GM23338 (cell line): ENCODE data around the gene RNF213. TPM values are rescaled to one million over a fixed set of nuclear protein-coding genes. Genes with fewer than 3 reads are reported as not detected.

Source experiments
- ATAC-seq: fragments of 200-7000 bp; cut with Tn5 transposase; 3 replicates; pipeline ENCODE4 v1.9.1; 2020
- DNase-seq: peaks from one replicate; pipeline ENCODE4 v3.0.0-alpha.2; 2015; ENCODE audit warnings: low spot score
- H2AFZ ChIP-seq: fragments of 200-600 bp; sonication (generic); 2 replicates; pipeline ENCODE4 v1.8.0; 2016; ENCODE audit warnings: antibody characterized with exemption, mild to moderate bottlenecking, moderate library complexity
- H3F3A ChIP-seq: fragments of 200-600 bp; sonication (generic); replicated peaks from 2 replicates; pipeline ENCODE4 v1.8.0; 2017; ENCODE audit warnings: antibody characterized with exemption, mixed run types, low read depth
- H3K27ac ChIP-seq: fragments of 200-600 bp; sonication (generic); 2 replicates; pipeline ENCODE4 v1.6.1; 2016; ENCODE audit warnings: low read depth
- H3K27me3 ChIP-seq: fragments of 200-600 bp; sonication (generic); 2 replicates; pipeline ENCODE4 v1.8.0; 2016; ENCODE audit warnings: mild to moderate bottlenecking, mixed run types, moderate library complexity; ENCODE audit not compliant: insufficient read depth
- H3K36me3 ChIP-seq: fragments of 200-600 bp; sonication (generic); 2 replicates; pipeline ENCODE4 v1.8.0; 2016; ENCODE audit warnings: mild to moderate bottlenecking; ENCODE audit not compliant: insufficient read depth
- H3K4me1 ChIP-seq: fragments of 200-600 bp; sonication (generic); 2 replicates; pipeline ENCODE4 v1.8.0; 2016; ENCODE audit warnings: mild to moderate bottlenecking, moderate library complexity; ENCODE audit not compliant: insufficient read depth
- H3K4me2 ChIP-seq: fragments of 200-600 bp; sonication (generic); 2 replicates; pipeline ENCODE4 v1.7.1; 2017; ENCODE audit warnings: mixed run types
- H3K4me3 ChIP-seq: fragments of 200-600 bp; sonication (generic); 2 replicates; pipeline ENCODE4 v1.6.1; 2016; ENCODE audit warnings: mixed run types
- H3K79me2 ChIP-seq: fragments of 200-600 bp; sonication (generic); replicated peaks from 2 replicates; pipeline ENCODE4 v1.8.0; 2017; ENCODE audit warnings: mild to moderate bottlenecking; ENCODE audit not compliant: insufficient read depth
- H3K9me2 ChIP-seq: fragments of 200-600 bp; sonication (generic); 2 replicates; pipeline ENCODE4 v1.8.0; 2017; ENCODE audit not compliant: insufficient read depth
- H4K20me1 ChIP-seq: fragments of 200-600 bp; sonication (generic); replicated peaks from 2 replicates; pipeline ENCODE4 v1.8.0; 2017; ENCODE audit warnings: mild to moderate bottlenecking; ENCODE audit not compliant: insufficient read depth
- H3K27ac Mint-ChIP-seq: 2 replicates; pipeline ENCODE4 v1.8.0; 2020; ENCODE audit warnings: inconsistent platforms, mild to moderate bottlenecking, moderate library complexity, mixed read lengths
- H3K27me3 Mint-ChIP-seq: 3 replicates; pipeline ENCODE4 v1.8.0; 2022; ENCODE audit warnings: low read depth, mild to moderate bottlenecking, moderate library complexity, mixed read lengths, inconsistent platforms; ENCODE audit not compliant: insufficient read depth, poor library complexity
- H3K36me3 Mint-ChIP-seq: 3 replicates; pipeline ENCODE4 v1.8.0; 2021; ENCODE audit warnings: low read depth, mild to moderate bottlenecking, inconsistent platforms, moderate library complexity, mixed read lengths
- H3K4me1 Mint-ChIP-seq: 3 replicates; pipeline ENCODE4 v1.8.0; 2020; ENCODE audit warnings: mild to moderate bottlenecking, inconsistent platforms, mixed read lengths
- H3K4me3 Mint-ChIP-seq: 3 replicates; pipeline ENCODE4 v1.8.0; 2021; ENCODE audit warnings: moderate library complexity, mild to moderate bottlenecking, inconsistent platforms, mixed read lengths
- H3K9me3 Mint-ChIP-seq: 3 replicates; pipeline ENCODE4 v1.8.0; 2020; ENCODE audit warnings: moderate library complexity, mild to moderate bottlenecking, inconsistent platforms, mixed read lengths
- CREB1 ChIP-seq: fragments of 250-450 bp; sonication (Bioruptor Pico); IDR thresholded peaks from 2 replicates; pipeline ENCODE4 v1.5.0; 2020; ENCODE audit warnings: low read depth, mild to moderate bottlenecking, moderate library complexity
- EZH2 ChIP-seq: fragments of 200-600 bp; sonication (generic); IDR thresholded peaks from one replicate; pipeline ENCODE4 v1.8.0; 2017; ENCODE audit warnings: antibody characterized with exemption, mild to moderate bottlenecking, low read depth; ENCODE audit not compliant: unreplicated experiment
- EZH2phosphoT487 ChIP-seq: fragments of 200-600 bp; sonication (generic); IDR thresholded peaks from one replicate; pipeline ENCODE4 v1.8.1; 2018; ENCODE audit warnings: antibody characterized with exemption; ENCODE audit not compliant: unreplicated experiment
- NANOG ChIP-seq: IDR thresholded peaks from 2 replicates; pipeline ENCODE4 v1.6.1; 2016; ENCODE audit warnings: antibody characterized with exemption, borderline replicate concordance
- POLR2AphosphoS5 ChIP-seq: IDR thresholded peaks from 2 replicates; pipeline ENCODE4 v1.6.1; 2016; ENCODE audit warnings: antibody characterized with exemption, low read depth
- ZNF114 ChIP-seq: fragments of 250-450 bp; sonication (Bioruptor Pico); IDR thresholded peaks from 2 replicates; pipeline ENCODE4 v1.5.0; 2020; ENCODE audit warnings: mild to moderate bottlenecking, moderate library complexity
- ZNF331 ChIP-seq: fragments of 250-450 bp; sonication (Bioruptor Pico); IDR thresholded peaks from 2 replicates; pipeline ENCODE4 v1.5.0; 2020; ENCODE audit warnings: low read depth, mild to moderate bottlenecking, moderate library complexity
- polyA plus RNA-seq: library from polyadenylated mRNA; unstranded; fragments of >200 nt; fragmentation: Nextera tagmentation; extraction: Ambion mirVana; gene quantifications from 2 replicates; pipeline ENCODE4 v1.2.1, GENCODE V29; 2016
- total RNA-seq: library from RNA; depleted of rRNA; stranded (reverse); fragments of >200 nt; shearing (Covaris generic); gene quantifications from 2 replicates; pipeline ENCODE4 v1.2.3, GENCODE V29; 2014
- TF ChIP-seq, protein P1 (sequence below): fragments of 250-450 bp; sonication (Bioruptor Pico); IDR thresholded peaks from 2 replicates; pipeline ENCODE4 v1.5.0; 2020; ENCODE audit warnings: mild to moderate bottlenecking, moderate library complexity
- TF ChIP-seq, protein P2 (sequence below): IDR thresholded peaks from 2 replicates; pipeline ENCODE4 v1.6.1; 2016; ENCODE audit warnings: antibody characterized with exemption

Gene RNF213
- total and polyA plus RNA-seq, 2 experiments from 2014 or later: 21.2 to 67.2 TPM

DNA sequence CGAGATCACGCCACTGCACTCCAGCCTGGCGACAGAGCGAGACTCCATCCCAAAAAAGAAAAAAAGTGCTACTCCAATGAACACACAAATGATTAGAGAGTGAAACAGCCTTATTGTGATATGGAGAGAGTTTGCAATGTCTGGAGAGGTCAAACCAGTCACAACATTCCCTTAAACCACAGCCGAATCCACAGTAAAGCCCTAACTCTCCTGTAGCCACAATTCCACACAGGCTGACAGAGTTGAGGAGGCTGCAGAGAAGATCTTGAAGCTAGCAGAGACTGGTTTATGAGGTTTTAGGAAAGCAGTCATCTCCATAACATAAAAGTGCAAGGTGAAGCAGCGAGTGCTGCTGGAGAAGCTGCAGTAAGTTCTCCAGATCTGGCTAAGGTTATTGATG lies 6.7 kb downstream of the RNF213 start (continued):
- TF ChIP-seq, protein P1, sequence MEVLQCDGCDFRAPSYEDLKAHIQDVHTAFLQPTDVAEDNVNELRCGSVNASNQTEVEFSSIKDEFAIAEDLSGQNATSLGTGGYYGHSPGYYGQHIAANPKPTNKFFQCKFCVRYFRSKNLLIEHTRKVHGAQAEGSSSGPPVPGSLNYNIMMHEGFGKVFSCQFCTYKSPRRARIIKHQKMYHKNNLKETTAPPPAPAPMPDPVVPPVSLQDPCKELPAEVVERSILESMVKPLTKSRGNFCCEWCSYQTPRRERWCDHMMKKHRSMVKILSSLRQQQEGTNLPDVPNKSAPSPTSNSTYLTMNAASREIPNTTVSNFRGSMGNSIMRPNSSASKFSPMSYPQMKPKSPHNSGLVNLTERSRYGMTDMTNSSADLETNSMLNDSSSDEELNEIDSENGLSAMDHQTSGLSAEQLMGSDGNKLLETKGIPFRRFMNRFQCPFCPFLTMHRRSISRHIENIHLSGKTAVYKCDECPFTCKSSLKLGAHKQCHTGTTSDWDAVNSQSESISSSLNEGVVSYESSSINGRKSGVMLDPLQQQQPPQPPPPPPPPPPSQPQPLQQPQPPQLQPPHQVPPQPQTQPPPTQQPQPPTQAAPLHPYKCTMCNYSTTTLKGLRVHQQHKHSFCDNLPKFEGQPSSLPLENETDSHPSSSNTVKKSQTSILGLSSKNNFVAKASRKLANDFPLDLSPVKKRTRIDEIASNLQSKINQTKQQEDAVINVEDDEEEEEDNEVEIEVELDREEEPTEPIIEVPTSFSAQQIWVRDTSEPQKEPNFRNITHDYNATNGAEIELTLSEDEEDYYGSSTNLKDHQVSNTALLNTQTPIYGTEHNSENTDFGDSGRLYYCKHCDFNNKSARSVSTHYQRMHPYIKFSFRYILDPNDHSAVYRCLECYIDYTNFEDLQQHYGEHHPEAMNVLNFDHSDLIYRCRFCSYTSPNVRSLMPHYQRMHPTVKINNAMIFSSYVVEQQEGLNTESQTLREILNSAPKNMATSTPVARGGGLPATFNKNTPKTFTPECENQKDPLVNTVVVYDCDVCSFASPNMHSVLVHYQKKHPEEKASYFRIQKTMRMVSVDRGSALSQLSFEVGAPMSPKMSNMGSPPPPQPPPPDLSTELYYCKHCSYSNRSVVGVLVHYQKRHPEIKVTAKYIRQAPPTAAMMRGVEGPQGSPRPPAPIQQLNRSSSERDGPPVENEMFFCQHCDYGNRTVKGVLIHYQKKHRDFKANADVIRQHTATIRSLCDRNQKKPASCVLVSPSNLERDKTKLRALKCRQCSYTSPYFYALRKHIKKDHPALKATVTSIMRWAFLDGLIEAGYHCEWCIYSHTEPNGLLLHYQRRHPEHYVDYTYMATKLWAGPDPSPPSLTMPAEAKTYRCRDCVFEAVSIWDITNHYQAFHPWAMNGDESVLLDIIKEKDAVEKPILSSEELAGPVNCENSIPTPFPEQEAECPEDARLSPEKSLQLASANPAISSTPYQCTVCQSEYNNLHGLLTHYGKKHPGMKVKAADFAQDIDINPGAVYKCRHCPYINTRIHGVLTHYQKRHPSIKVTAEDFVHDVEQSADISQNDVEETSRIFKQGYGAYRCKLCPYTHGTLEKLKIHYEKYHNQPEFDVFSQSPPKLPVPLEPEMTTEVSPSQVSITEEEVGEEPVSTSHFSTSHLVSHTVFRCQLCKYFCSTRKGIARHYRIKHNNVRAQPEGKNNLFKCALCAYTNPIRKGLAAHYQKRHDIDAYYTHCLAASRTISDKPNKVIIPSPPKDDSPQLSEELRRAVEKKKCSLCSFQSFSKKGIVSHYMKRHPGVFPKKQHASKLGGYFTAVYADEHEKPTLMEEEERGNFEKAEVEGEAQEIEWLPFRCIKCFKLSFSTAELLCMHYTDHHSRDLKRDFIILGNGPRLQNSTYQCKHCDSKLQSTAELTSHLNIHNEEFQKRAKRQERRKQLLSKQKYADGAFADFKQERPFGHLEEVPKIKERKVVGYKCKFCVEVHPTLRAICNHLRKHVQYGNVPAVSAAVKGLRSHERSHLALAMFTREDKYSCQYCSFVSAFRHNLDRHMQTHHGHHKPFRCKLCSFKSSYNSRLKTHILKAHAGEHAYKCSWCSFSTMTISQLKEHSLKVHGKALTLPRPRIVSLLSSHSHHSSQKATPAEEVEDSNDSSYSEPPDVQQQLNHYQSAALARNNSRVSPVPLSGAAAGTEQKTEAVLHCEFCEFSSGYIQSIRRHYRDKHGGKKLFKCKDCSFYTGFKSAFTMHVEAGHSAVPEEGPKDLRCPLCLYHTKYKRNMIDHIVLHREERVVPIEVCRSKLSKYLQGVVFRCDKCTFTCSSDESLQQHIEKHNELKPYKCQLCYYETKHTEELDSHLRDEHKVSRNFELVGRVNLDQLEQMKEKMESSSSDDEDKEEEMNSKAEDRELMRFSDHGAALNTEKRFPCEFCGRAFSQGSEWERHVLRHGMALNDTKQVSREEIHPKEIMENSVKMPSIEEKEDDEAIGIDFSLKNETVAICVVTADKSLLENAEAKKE (CRISPR knock-in tag): no peak
- TF ChIP-seq CREB1 (CRISPR knock-in tag) (no peak), ZNF114 (no peak), EZH2 (no peak), EZH2phosphoT487 (no peak), NANOG (no peak)
- TF ChIP-seq, protein P2, sequence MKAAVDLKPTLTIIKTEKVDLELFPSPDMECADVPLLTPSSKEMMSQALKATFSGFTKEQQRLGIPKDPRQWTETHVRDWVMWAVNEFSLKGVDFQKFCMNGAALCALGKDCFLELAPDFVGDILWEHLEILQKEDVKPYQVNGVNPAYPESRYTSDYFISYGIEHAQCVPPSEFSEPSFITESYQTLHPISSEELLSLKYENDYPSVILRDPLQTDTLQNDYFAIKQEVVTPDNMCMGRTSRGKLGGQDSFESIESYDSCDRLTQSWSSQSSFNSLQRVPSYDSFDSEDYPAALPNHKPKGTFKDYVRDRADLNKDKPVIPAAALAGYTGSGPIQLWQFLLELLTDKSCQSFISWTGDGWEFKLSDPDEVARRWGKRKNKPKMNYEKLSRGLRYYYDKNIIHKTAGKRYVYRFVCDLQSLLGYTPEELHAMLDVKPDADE: no peak

DNA sequence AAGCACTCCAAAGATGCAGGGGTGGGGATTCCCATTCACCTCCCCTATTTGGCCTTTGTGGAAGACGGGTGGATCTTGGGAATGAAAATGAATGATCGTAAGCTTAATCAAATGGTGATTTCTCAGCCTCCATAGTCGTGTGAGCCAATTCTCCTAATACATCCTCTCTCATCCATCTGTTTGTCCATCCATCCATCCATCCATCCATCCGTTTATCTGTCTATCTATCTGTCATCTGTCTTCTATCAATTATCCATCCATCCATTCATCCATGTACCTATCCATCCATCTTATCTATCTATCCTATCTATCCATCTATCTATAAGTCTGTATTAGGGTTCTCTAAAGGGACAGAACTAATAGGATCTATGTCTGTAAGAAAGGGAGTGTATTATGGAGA lies 7.8 kb downstream of the RNF213 start:
- no peak overlapping the region for H3K4me3 Mint-ChIP-seq
- no peaks in the 10 kb centered on the region for H3K27me3 ChIP-seq
- no peaks in the 10 kb centered on the region for H3K9me2 ChIP-seq
- no peak overlapping the region for H3K27ac ChIP-seq
- no peak overlapping the region for H2AFZ ChIP-seq
- H3K4me3 ChIP-seq: no peak overlapping the region
- H3K36me3 Mint-ChIP-seq: peaks cover 32% of the 10 kb centered on the region
- ATAC-seq (no peak), DNase-seq (no peak)
- H3K36me3 ChIP-seq: no peaks in the 10 kb centered on the region
- H4K20me1 ChIP-seq: no peaks in the 10 kb centered on the region
- H3K4me2 ChIP-seq: no peak overlapping the region
- H3F3A ChIP-seq: peaks cover 8% of the 10 kb centered on the region
- peaks cover 20% of the 10 kb centered on the region for H3K4me1 ChIP-seq
- H3K4me1 Mint-ChIP-seq: peaks cover 18% of the 10 kb centered on the region
- no peaks in the 10 kb centered on the region for H3K79me2 ChIP-seq
- H3K27ac Mint-ChIP-seq: no peak overlapping the region
- peaks cover 3% of the 10 kb centered on the region; the same call in 1 of the 3 replicates for H3K9me3 Mint-ChIP-seq
- peaks cover 11% of the 10 kb centered on the region for H3K27me3 Mint-ChIP-seq
- TF ChIP-seq EZH2 (no peak), POLR2AphosphoS5 (no peak), ZNF331 (CRISPR knock-in tag) (no peak)
- TF ChIP-seq, protein P1 (CRISPR knock-in tag): no peak
